IMR-90 (cell line): ENCODE results near the gene SSC4D.

Experiments
- POLR2A ChIP-seq: IDR thresholded peaks from 2 replicates; pipeline ENCODE4 v1.6.1; 2012; ENCODE audit warnings: mild to moderate bottlenecking, low read depth, low read length
- TF ChIP-seq, protein P1 (sequence below): conservative IDR thresholded peaks from 2 replicates; pipeline ENCODE4 v1.5.1; 2012; ENCODE audit warnings: mild to moderate bottlenecking, low read depth, low read length, improper control_type of control experiment

DNA sequence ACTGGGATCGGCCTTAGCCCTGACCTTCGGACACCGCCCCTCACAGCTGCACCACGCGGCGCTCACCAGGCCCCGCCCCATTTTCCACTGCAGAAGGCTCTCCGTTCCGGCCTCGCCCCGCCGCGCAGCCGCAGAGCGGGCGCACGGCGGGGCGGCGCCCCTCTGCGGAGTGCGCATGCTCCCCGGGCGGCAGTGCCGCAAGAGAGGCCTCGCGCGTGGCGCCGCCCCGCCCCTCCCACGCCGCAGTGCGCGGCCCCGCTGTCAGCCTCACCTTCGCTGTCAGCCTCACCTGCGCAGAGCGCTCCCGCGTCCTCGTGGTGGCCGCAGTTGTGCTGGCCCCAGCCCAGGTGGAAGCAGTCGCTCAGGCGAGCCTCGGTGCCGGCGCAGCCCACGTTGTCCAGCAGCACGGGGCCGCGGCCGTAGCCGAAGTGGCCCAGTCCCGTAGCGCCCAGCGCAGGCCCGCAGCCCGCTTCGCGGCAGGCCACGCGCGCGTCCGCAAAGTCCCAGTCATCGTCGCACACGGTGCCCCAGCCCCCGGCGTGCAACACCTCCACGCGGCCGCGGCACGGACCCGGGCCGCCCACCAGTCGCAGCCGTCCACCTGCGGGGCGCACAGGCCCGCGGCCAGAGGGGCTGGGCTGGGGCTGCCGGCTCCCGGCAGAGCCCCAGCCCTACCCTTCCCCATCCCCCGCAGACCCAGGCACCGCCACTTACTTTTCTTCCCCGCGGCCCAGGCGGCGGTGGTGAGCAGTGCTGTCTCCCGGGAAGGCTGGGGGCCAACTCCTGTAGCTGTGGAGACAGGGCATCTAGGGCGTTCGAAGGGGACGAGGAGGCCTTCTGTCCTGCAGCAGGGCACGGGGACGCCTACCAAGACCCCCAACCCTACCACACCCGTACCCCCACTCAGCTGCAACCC, 16.1 kb downstream of the SSC4D start:
- TF ChIP-seq, protein P1, sequence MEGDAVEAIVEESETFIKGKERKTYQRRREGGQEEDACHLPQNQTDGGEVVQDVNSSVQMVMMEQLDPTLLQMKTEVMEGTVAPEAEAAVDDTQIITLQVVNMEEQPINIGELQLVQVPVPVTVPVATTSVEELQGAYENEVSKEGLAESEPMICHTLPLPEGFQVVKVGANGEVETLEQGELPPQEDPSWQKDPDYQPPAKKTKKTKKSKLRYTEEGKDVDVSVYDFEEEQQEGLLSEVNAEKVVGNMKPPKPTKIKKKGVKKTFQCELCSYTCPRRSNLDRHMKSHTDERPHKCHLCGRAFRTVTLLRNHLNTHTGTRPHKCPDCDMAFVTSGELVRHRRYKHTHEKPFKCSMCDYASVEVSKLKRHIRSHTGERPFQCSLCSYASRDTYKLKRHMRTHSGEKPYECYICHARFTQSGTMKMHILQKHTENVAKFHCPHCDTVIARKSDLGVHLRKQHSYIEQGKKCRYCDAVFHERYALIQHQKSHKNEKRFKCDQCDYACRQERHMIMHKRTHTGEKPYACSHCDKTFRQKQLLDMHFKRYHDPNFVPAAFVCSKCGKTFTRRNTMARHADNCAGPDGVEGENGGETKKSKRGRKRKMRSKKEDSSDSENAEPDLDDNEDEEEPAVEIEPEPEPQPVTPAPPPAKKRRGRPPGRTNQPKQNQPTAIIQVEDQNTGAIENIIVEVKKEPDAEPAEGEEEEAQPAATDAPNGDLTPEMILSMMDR = no peak
- no peak for TF ChIP-seq POLR2A
